Gastroesophageal sphincter (tissue), 3 donors: ENCODE results near the gene EXOC4.

Experiments
- EP300 ChIP-seq: sonication (generic); formaldehyde crosslinking; IDR thresholded peaks from one replicate; pipeline ENCODE4 v1.6.1; 2017; ENCODE audit warnings: antibody characterized with exemption, mild to moderate bottlenecking
- POLR2AphosphoS5 ChIP-seq: sonication (generic); formaldehyde crosslinking; IDR thresholded peaks from one replicate; pipeline ENCODE4 v1.6.1; 2017; ENCODE audit warnings: antibody characterized with exemption
- TF ChIP-seq, protein P1 (sequence below), 4 experiments: fragments of 200-600 bp in 2 of 4; fragments of 450-650 bp in 2 of 4; sonication (generic) in 1 of 4; IDR thresholded peaks; one replicate each; pipeline ENCODE4 v1.5.1; 2017 to 2019; ENCODE audit warnings: antibody characterized with exemption in 4 of 4, mild to moderate bottlenecking in 2 of 4, moderate library complexity in 2 of 4

DNA sequence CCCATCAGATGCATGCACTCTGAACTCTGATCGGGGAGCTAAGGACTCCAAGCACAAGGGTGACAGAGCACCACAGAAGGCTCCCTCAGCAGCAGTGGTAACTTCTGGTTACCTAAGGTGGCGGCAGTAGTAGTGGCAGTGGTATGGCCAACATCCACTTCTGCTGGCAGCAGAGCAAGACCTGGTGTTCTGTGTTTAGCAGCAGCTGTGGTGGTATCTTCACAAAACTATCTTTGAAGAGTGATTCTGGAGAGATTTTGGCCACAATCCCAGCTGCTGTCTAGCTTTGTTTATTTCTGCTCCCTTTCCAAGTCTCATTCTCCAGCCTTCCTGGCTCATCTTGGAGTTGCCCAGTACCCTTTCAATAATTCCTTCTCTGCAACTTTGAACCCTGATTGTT, 771.9 kb downstream of the EXOC4 start:
- TF ChIP-seq, protein P1, sequence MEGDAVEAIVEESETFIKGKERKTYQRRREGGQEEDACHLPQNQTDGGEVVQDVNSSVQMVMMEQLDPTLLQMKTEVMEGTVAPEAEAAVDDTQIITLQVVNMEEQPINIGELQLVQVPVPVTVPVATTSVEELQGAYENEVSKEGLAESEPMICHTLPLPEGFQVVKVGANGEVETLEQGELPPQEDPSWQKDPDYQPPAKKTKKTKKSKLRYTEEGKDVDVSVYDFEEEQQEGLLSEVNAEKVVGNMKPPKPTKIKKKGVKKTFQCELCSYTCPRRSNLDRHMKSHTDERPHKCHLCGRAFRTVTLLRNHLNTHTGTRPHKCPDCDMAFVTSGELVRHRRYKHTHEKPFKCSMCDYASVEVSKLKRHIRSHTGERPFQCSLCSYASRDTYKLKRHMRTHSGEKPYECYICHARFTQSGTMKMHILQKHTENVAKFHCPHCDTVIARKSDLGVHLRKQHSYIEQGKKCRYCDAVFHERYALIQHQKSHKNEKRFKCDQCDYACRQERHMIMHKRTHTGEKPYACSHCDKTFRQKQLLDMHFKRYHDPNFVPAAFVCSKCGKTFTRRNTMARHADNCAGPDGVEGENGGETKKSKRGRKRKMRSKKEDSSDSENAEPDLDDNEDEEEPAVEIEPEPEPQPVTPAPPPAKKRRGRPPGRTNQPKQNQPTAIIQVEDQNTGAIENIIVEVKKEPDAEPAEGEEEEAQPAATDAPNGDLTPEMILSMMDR (IDR thresholded peaks at IDR 0.05), result no peak
- TF ChIP-seq POLR2AphosphoS5 (no peak), EP300 (no peak)
